SK-N-SH treated with all-trans-retinoic acid at 6 μM for 48 hours (cell line): ENCODE measurements around the gene C6orf89.

ENCODE experiments used
- ATAC-seq: fragments of 200-7000 bp; cut with Tn5 transposase; 3 replicates; pipeline ENCODE4 v1.9.1; 2020; ENCODE audit warnings: mild to moderate bottlenecking, moderate library complexity
- ARNTL ChIP-seq: fragments of 450-650 bp; formaldehyde crosslinking; IDR thresholded peaks from 2 replicates; pipeline ENCODE4 v1.5.0; 2020; ENCODE audit warnings: low read depth, mild to moderate bottlenecking, moderate library complexity, borderline replicate concordance
- BACH2 ChIP-seq: fragments of 250-450 bp; sonication (Bioruptor Pico); IDR thresholded peaks from 2 replicates; pipeline ENCODE4 v1.9.0; 2021; ENCODE audit warnings: mild to moderate bottlenecking, borderline replicate concordance
- ESRRG ChIP-seq: fragments of 250-450 bp; sonication (Bioruptor Pico); IDR thresholded peaks from 2 replicates; pipeline ENCODE4 v1.6.1; 2021; ENCODE audit warnings: mild to moderate bottlenecking
- GLIS3 ChIP-seq: fragments of 250-450 bp; sonication (Bioruptor Pico); IDR thresholded peaks from 2 replicates; pipeline ENCODE4 v1.5.0; 2020; ENCODE audit warnings: mild to moderate bottlenecking, moderate library complexity
- ISL1 ChIP-seq: fragments of 250-450 bp; sonication (Bioruptor Pico); IDR thresholded peaks from 2 replicates; pipeline ENCODE4 v2.1.2; 2022; ENCODE audit warnings: mild to moderate bottlenecking, moderate library complexity
- OSR1 ChIP-seq: fragments of 250-450 bp; sonication (Bioruptor Pico); IDR thresholded peaks from 2 replicates; pipeline ENCODE4 v1.8.0; 2022; ENCODE audit warnings: moderate library complexity, mild to moderate bottlenecking, inconsistent platforms
- RARB ChIP-seq: fragments of 250-450 bp; sonication (Bioruptor Pico); IDR thresholded peaks from 2 replicates; pipeline ENCODE4 v1.8.0; 2021; ENCODE audit warnings: mild to moderate bottlenecking, moderate library complexity
- SNAI2 ChIP-seq: fragments of 250-450 bp; sonication (Bioruptor Pico); IDR thresholded peaks from 2 replicates; pipeline ENCODE4 v1.5.0; 2020; ENCODE audit warnings: mild to moderate bottlenecking, moderate library complexity
- TCF4 ChIP-seq: fragments of 250-450 bp; sonication (Bioruptor Pico); IDR thresholded peaks from 2 replicates; pipeline ENCODE4 v1.8.0; 2021; ENCODE audit warnings: mild to moderate bottlenecking, moderate library complexity, borderline replicate concordance
- TOX ChIP-seq: fragments of 250-450 bp; sonication (Bioruptor Pico); IDR thresholded peaks from 2 replicates; pipeline ENCODE4 v1.8.0; 2021; ENCODE audit warnings: mild to moderate bottlenecking, moderate library complexity, borderline replicate concordance
- ZC3H10 ChIP-seq: fragments of 250-450 bp; sonication (Bioruptor Pico); IDR thresholded peaks from 2 replicates; pipeline ENCODE4 v1.5.1; 2021; ENCODE audit warnings: mild to moderate bottlenecking, moderate library complexity
- ZFP3 ChIP-seq: fragments of 250-450 bp; sonication (Bioruptor Pico); IDR thresholded peaks from 2 replicates; pipeline ENCODE4 v1.5.0; 2020; ENCODE audit warnings: mild to moderate bottlenecking, moderate library complexity
- ZFP30 ChIP-seq: fragments of 450-650 bp; formaldehyde crosslinking; IDR thresholded peaks from 2 replicates; pipeline ENCODE4 v1.5.0; 2022; ENCODE audit warnings: mild to moderate bottlenecking, moderate library complexity
- ZNF565 ChIP-seq: fragments of 450-650 bp; formaldehyde crosslinking; conservative IDR thresholded peaks from 2 replicates; pipeline ENCODE4 v1.5.0; 2020; ENCODE audit warnings: low read depth, mild to moderate bottlenecking, moderate library complexity
- ZNF70 ChIP-seq: fragments of 450-650 bp; formaldehyde crosslinking; IDR thresholded peaks from 2 replicates; pipeline ENCODE4 v1.5.0; 2020; ENCODE audit warnings: mild to moderate bottlenecking, moderate library complexity
- ZNF8 ChIP-seq: fragments of 450-650 bp; formaldehyde crosslinking; IDR thresholded peaks from 2 replicates; pipeline ENCODE4 v1.5.0; 2020; ENCODE audit warnings: mild to moderate bottlenecking, moderate library complexity
- TF ChIP-seq, protein P1 (sequence below): fragments of 250-450 bp; sonication (Bioruptor Pico); IDR thresholded peaks from 2 replicates; pipeline ENCODE4 v1.8.0; 2021; ENCODE audit warnings: low read depth, mild to moderate bottlenecking, moderate library complexity, borderline replicate concordance
- TF ChIP-seq, protein P2 (sequence below): fragments of 250-450 bp; sonication (Bioruptor Pico); IDR thresholded peaks from 2 replicates; pipeline ENCODE4 v1.5.1; 2021; ENCODE audit warnings: mild to moderate bottlenecking, moderate library complexity
- TF ChIP-seq, protein P3 (sequence below): fragments of 250-450 bp; sonication (Bioruptor Pico); IDR thresholded peaks from 2 replicates; pipeline ENCODE4 v1.8.0; 2020; ENCODE audit warnings: mild to moderate bottlenecking, moderate library complexity, borderline replicate concordance
- TF ChIP-seq, protein P4 (sequence below): fragments of 250-450 bp; sonication (Bioruptor Pico); IDR thresholded peaks from 2 replicates; pipeline ENCODE4 v1.5.1; 2020; ENCODE audit warnings: low read depth, mild to moderate bottlenecking, moderate library complexity
- TF ChIP-seq, protein P5 (sequence below): fragments of 250-450 bp; sonication (Bioruptor Pico); IDR thresholded peaks from 2 replicates; pipeline ENCODE4 v1.5.0; 2020; ENCODE audit warnings: mild to moderate bottlenecking, moderate library complexity

C6orf89 gene

DNA sequence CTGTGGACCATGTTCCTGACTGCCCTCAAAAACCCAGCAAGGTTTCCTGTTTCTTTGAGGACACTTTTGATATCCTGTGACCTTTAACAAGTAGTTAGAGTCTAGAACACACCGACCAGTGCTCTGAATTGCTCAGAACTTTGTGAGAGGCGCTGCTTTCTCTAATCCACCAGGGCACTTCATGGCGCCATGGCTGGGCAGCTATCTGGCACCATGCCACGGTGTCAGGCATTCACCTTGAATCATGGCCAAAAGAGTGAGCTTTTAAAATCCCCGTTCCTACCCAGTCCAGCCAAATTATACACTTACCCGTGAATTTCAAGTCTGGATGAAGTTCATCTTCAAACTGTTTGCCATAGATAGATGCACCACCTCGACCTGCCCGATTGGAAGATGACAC is 29.5 kb upstream of the C6orf89 start (continued):
- TF ChIP-seq, protein P1, sequence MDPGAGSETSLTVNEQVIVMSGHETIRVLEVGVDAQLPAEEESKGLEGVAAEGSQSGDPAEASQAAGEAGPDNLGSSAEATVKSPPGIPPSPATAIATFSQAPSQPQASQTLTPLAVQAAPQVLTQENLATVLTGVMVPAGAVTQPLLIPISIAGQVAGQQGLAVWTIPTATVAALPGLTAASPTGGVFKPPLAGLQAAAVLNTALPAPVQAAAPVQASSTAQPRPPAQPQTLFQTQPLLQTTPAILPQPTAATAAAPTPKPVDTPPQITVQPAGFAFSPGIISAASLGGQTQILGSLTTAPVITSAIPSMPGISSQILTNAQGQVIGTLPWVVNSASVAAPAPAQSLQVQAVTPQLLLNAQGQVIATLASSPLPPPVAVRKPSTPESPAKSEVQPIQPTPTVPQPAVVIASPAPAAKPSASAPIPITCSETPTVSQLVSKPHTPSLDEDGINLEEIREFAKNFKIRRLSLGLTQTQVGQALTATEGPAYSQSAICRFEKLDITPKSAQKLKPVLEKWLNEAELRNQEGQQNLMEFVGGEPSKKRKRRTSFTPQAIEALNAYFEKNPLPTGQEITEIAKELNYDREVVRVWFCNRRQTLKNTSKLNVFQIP, result no peak
- no peak for TF ChIP-seq ZC3H10 (CRISPR knock-in tag)
- TF ChIP-seq, all 23 proteins: peak for 0

DNA sequence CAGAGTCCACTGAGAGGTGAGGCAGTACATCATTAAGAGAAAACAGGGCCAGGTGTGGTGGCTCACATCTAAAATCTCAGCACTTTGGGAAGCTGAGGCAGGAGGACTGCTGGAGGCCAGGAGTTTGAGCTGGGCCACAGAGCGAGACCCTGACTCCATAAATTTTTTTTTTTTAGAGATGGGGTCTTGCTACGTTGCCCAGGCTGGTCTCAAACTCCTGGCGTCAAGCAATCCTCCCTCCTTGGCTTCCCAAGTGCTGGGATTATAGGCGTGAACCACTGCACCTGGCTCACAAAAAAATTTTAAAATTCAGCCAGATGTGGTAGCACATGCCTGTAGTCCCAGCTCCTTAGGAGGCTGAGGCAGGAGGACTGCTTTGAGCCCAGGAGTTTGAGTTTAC is 28.4 kb upstream of the C6orf89 start:
- TF ChIP-seq BACH2 (CRISPR knock-in tag) (no peak), SNAI2 (CRISPR knock-in tag) (no peak), ZC3H10 (CRISPR knock-in tag) (no peak), RARB (CRISPR knock-in tag) (no peak), ZFP3 (no peak), ZNF565 (CRISPR knock-in tag) (no peak)
- TF ChIP-seq, protein P2, sequence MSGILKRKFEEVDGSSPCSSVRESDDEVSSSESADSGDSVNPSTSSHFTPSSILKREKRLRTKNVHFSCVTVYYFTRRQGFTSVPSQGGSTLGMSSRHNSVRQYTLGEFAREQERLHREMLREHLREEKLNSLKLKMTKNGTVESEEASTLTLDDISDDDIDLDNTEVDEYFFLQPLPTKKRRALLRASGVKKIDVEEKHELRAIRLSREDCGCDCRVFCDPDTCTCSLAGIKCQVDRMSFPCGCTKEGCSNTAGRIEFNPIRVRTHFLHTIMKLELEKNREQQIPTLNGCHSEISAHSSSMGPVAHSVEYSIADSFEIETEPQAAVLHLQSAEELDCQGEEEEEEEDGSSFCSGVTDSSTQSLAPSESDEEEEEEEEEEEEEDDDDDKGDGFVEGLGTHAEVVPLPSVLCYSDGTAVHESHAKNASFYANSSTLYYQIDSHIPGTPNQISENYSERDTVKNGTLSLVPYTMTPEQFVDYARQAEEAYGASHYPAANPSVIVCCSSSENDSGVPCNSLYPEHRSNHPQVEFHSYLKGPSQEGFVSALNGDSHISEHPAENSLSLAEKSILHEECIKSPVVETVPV (CRISPR knock-in tag), result no peak
- no peak for ATAC-seq

DNA sequence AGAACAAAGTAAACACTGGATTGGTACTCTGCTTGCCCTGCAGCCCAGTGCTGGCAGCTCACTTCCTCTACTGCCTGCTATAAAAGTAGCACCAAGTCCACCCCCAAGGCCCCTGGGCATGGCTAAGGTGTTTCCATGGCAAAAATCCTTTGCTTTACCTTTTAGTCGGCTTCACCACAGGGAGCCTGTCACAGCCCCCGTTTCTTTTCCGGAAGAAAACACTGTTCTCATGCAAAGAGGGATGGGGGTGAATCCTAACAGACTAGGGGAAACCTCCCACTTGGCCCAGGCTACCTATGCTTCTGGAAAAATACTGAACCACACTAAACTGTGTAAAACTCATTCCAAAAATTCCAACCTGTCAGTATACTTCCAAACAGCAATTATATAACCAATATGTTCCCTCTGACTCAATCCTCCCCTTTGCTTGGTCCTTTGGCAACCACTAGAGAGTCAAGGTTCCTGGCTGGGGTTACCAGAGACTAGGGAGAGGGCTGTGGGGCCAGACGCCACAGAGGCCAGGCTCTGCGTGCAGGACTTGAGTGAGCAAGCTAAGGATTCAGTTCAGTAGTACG is 27.3 kb upstream of the C6orf89 start:
- ATAC-seq, result peak; percentile 94
- TF ChIP-seq ZNF565 (CRISPR knock-in tag) (no peak), ZNF70 (CRISPR knock-in tag) (no peak), SNAI2 (CRISPR knock-in tag) (no peak), ZFP30 (no peak), RARB (CRISPR knock-in tag) (no peak), ARNTL (no peak)
- TF ChIP-seq, protein P3, sequence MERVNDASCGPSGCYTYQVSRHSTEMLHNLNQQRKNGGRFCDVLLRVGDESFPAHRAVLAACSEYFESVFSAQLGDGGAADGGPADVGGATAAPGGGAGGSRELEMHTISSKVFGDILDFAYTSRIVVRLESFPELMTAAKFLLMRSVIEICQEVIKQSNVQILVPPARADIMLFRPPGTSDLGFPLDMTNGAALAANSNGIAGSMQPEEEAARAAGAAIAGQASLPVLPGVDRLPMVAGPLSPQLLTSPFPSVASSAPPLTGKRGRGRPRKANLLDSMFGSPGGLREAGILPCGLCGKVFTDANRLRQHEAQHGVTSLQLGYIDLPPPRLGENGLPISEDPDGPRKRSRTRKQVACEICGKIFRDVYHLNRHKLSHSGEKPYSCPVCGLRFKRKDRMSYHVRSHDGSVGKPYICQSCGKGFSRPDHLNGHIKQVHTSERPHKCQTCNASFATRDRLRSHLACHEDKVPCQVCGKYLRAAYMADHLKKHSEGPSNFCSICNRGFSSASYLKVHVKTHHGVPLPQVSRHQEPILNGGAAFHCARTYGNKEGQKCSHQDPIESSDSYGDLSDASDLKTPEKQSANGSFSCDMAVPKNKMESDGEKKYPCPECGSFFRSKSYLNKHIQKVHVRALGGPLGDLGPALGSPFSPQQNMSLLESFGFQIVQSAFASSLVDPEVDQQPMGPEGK (CRISPR knock-in tag), result no peak

DNA sequence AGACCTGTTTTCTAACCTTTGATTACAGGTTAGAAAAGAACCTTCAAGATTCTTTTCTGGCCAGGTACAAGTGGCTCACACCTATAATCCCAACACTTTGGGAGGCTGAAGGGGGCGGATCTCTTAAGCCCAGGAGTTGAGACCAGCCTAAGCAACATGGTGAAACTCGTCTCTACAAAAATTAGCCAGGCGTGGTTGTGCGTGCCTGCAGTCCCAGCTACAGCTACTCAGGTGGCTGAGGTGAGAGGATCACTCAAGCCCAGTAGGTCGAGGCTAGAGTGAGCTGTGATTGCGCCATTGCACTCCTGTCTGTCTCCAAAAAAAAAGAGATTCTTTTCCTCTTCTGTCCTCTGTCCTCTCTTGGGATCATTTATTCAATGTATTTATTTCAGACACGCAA is 25.6 kb upstream of the C6orf89 start:
- ATAC-seq, result no peak
- TF ChIP-seq ZNF8 (CRISPR knock-in tag) (no peak), TOX (CRISPR knock-in tag) (no peak), ISL1 (CRISPR knock-in tag) (no peak), GLIS3 (CRISPR knock-in tag) (no peak), SNAI2 (CRISPR knock-in tag) (no peak), RARB (CRISPR knock-in tag) (no peak), ZFP3 (no peak), ZFP30 (no peak), OSR1 (no peak), TCF4 (no peak), BACH2 (CRISPR knock-in tag) (no peak), ESRRG (CRISPR knock-in tag) (no peak)
- TF ChIP-seq, protein P4, sequence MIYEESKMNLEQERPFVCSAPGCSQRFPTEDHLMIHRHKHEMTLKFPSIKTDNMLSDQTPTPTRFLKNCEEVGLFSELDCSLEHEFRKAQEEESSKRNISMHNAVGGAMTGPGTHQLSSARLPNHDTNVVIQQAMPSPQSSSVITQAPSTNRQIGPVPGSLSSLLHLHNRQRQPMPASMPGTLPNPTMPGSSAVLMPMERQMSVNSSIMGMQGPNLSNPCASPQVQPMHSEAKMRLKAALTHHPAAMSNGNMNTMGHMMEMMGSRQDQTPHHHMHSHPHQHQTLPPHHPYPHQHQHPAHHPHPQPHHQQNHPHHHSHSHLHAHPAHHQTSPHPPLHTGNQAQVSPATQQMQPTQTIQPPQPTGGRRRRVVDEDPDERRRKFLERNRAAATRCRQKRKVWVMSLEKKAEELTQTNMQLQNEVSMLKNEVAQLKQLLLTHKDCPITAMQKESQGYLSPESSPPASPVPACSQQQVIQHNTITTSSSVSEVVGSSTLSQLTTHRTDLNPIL, result no peak
- TF ChIP-seq, protein P1, result no peak
- TF ChIP-seq, protein P5, sequence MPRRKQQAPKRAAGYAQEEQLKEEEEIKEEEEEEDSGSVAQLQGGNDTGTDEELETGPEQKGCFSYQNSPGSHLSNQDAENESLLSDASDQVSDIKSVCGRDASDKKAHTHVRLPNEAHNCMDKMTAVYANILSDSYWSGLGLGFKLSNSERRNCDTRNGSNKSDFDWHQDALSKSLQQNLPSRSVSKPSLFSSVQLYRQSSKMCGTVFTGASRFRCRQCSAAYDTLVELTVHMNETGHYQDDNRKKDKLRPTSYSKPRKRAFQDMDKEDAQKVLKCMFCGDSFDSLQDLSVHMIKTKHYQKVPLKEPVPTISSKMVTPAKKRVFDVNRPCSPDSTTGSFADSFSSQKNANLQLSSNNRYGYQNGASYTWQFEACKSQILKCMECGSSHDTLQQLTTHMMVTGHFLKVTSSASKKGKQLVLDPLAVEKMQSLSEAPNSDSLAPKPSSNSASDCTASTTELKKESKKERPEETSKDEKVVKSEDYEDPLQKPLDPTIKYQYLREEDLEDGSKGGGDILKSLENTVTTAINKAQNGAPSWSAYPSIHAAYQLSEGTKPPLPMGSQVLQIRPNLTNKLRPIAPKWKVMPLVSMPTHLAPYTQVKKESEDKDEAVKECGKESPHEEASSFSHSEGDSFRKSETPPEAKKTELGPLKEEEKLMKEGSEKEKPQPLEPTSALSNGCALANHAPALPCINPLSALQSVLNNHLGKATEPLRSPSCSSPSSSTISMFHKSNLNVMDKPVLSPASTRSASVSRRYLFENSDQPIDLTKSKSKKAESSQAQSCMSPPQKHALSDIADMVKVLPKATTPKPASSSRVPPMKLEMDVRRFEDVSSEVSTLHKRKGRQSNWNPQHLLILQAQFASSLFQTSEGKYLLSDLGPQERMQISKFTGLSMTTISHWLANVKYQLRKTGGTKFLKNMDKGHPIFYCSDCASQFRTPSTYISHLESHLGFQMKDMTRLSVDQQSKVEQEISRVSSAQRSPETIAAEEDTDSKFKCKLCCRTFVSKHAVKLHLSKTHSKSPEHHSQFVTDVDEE, result no peak
- TF ChIP-seq, protein P3 (CRISPR knock-in tag), result no peak
- TF ChIP-seq, protein P2 (CRISPR knock-in tag), result no peak
